ENCODE results near the gene HDHD5.

HDHD5 gene

DNA sequence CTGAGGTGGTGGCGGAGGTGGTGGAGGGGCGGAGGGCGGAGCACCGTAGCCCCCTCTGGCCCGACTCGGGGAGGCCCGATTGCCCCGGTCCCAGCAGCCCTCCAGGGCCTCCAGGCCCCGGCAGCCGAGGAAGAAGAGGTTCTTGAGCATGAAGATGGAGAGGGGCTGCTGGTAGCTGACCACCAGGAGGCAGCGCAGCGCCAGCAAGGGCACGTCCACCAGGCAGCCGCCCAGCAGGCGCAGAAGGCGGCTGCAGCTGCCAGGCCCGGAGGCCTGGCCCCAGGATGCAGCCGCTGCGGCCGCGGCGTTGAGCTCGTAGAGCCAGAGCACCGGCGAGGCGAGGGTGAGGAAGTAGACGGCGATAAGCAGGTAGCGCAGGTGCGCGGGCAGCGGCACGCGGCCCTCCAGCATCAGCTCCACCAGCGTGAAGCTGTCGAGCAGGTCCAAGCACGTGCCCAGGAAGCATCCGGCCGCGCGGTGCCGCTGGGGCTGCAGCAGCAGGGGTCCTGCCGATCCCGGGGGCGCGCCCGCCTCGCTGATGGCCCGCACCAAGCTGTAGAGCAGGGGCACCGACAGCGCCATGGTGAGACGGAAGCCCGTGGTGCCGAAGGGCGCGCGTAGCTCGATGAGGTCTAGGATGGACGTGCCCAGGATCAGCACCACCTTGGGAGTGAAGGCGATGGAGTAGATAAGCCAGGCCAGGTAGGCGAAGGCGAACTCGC is 39.4 kb downstream of the HDHD5 start:
- no peak overlapping the region for H3K27ac ChIP-seq
- H3K4me1 ChIP-seq: peaks cover 0 to 18% (median 14%) of the 10 kb centered on the region in 4 donors
- H3K27me3 ChIP-seq: peaks cover 0 to 50% of the 10 kb centered on the region in 2 donors
- no peaks in the 10 kb centered on the region for H3K36me3 ChIP-seq
- TF ChIP-seq, protein P1, sequence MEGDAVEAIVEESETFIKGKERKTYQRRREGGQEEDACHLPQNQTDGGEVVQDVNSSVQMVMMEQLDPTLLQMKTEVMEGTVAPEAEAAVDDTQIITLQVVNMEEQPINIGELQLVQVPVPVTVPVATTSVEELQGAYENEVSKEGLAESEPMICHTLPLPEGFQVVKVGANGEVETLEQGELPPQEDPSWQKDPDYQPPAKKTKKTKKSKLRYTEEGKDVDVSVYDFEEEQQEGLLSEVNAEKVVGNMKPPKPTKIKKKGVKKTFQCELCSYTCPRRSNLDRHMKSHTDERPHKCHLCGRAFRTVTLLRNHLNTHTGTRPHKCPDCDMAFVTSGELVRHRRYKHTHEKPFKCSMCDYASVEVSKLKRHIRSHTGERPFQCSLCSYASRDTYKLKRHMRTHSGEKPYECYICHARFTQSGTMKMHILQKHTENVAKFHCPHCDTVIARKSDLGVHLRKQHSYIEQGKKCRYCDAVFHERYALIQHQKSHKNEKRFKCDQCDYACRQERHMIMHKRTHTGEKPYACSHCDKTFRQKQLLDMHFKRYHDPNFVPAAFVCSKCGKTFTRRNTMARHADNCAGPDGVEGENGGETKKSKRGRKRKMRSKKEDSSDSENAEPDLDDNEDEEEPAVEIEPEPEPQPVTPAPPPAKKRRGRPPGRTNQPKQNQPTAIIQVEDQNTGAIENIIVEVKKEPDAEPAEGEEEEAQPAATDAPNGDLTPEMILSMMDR (IDR thresholded peaks at IDR 0.05): peak in 1 of 2 experiments; percentile 6
- intact Hi-C loops (cut with DNase I; ENCODE audit: low total_unique reads): no loop called here
- no peaks in the 10 kb centered on the region for H3K9me3 ChIP-seq
- H3K4me3 ChIP-seq: no peak overlapping the region
- DNase-seq: no peak

- DNase-seq: no peak
- intact Hi-C loops (cut with DNase I; ENCODE audit: low total_unique reads): no loop called here
- Histone ChIP-seq H3K27me3 (peaks cover 0 to 49% of the 10 kb centered on the region in 2 donors), H3K4me1 (peaks cover 0 to 18% (median 14%) of the 10 kb centered on the region in 4 donors), H3K4me3 (no peak overlapping the region), H3K27ac (no peak overlapping the region), H3K36me3 (no peaks in the 10 kb centered on the region), H3K9me3 (no peaks in the 10 kb centered on the region)
- TF ChIP-seq, protein P1 (IDR thresholded peaks at IDR 0.05): no peak
Observed at GRCh38 chr22:17118342-17118741, 40.7 kb downstream of the HDHD5 start.

DNA sequence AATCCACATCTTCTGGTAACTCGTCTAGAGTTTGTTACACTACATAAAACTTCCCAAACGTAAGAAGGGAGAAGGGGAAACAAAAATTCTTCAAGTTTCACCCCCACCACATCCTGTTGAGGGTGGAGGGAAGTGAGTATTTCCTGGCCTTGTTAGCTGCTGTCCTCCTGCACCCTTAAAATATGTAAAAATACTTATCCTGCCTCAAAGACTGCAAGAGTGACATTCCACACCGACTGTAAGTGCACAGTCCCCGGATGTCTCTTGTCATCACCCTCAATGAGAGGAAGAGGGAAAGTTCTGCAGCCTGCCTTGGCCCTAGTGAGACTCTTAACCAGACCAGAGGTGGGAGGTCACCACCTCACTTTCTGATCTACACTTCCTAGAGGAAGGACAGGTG is 41.2 kb downstream of the HDHD5 start:
- intact Hi-C loops (cut with DNase I; ENCODE audit: low total_unique reads): no loop called here

DNA sequence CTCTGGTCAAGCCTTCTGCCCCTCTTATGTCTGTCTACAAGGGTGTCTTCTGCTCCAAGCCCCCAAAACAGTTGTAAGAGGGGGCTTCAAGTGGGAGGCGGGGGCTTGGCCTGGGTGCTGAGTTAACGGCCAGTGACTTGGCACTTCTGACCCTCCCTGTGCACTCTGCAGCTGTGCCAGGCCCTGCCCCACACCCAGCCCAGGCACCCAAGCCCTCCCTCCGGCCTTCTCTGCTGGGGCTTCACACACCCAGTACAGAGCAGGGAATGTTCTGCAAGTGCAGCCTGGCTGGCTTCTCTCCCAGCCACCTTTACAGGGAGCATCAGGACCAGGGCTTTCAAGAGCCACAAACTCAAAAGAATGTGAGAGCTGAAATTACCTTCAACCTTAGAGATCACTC is 41.7 kb downstream of the HDHD5 start:
- H3K36me3 ChIP-seq: no peaks in the 10 kb centered on the region
- H3K4me3 ChIP-seq: no peak overlapping the region
- TF ChIP-seq, protein P1 (IDR thresholded peaks at IDR 0.05): no peak
- H3K27ac ChIP-seq: no peak overlapping the region
- H3K4me1 ChIP-seq: peaks cover 0 to 18% (median 14%) of the 10 kb centered on the region in 4 donors
- intact Hi-C loops (cut with DNase I; ENCODE audit: low total_unique reads): no loop called here
- no peak for DNase-seq
- H3K27me3 ChIP-seq: peaks cover 0 to 42% of the 10 kb centered on the region in 2 donors
- no peaks in the 10 kb centered on the region for H3K9me3 ChIP-seq

More for the DNA sequence above, 41.2 kb downstream of the HDHD5 start:
- no peak for DNase-seq
- no peaks in the 10 kb centered on the region for H3K36me3 ChIP-seq
- no peak overlapping the region for H3K4me3 ChIP-seq
- no peak overlapping the region for H3K27ac ChIP-seq
- TF ChIP-seq, protein P1 (IDR thresholded peaks at IDR 0.05): no peak
- no peaks in the 10 kb centered on the region for H3K9me3 ChIP-seq
- H3K27me3 ChIP-seq: peaks cover 0 to 47% of the 10 kb centered on the region in 2 donors
- peaks cover 0 to 18% (median 14%) of the 10 kb centered on the region in 4 donors for H3K4me1 ChIP-seq

DNA sequence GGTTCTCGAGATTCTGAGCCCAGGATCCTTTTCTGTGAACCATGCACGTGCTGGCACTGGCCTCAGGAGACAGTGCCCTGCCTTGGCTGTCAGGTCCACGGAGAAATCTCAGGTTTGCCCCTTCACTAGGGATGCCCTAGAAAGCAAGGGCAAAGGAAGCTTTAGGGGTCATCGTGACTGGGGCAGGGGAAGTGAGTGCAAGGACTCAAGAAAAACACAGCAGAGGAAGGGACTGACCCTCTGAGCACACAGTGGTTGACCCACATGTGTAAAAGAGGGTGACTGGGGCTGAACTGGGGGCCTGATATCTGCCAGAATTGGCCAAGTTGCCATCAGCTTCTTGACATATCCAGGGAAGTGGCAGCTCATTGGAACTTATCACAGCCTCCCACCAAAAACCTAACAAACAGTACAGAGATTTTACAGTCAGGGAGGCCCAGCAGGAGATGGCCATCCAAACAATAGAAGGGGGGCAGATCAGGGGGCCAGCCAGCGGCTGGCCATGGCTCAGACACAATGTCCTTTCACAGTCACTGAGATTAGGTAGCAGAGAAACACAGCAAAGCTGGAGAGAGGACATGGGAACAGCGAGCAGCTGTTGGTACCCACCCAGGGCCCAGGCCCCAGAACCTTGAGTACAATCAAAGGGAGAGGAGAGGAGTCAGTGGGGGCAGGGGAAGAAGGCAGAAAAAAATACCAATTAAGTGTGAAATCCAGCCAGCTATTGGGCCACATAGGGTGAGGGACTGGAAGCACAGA is 42.3 kb downstream of the HDHD5 start:
- intact Hi-C loops (cut with DNase I; ENCODE audit: low total_unique reads): no loop called here
- Histone ChIP-seq H3K36me3 (no peaks in the 10 kb centered on the region), H3K27me3 (peaks cover 0 to 35% of the 10 kb centered on the region in 2 donors), H3K27ac (no peak overlapping the region), H3K4me1 (peaks cover 0 to 17% (median 12%) of the 10 kb centered on the region in 4 donors), H3K9me3 (no peaks in the 10 kb centered on the region), H3K4me3 (no peak overlapping the region)
- no peak for DNase-seq
- TF ChIP-seq, protein P1 (IDR thresholded peaks at IDR 0.05): no peak

Measured in tibial artery (tissue), 4 donors.